HEK293 (cell line): ENCODE results near the gene EPM2A.

Experiments
- CTCF ChIA-PET: fragments of 350-600 bp; formaldehyde crosslinking; extraction: SDS; loops from one replicate; lab custom pipeline; 2021; ENCODE audit warnings: antibody characterized with exemption; lab: Yijun Ruan, JAX
- POLR2A ChIA-PET: fragments of 300-600 bp; formaldehyde crosslinking; extraction: SDS; loops from one replicate; lab custom pipeline; 2020; ENCODE audit warnings: antibody characterized with exemption, inconsistent platforms; lab: Yijun Ruan, JAX
- H3K27ac ChIP-seq: fragments of 200-500 bp; sonication (Bioruptor generic); 2 replicates; pipeline ENCODE4 v1.5.1; 2014; ENCODE audit warnings: low read depth, low read length, control low read depth, inconsistent platforms; ENCODE audit errors: extremely low read depth
- H3K36me3 ChIP-seq, 2 experiments: fragments of 200-500 bp in 1 of 2; sonication (Bioruptor generic) in 1 of 2; 1 replicate in 1 of 2; 2 replicates in 1 of 2; pipeline ENCODE4 v1.5.1; 2014 to 2017; ENCODE audit warnings: inconsistent platforms in 2 of 2, low read length in 2 of 2; ENCODE audit not compliant: control insufficient read depth in 2 of 2, insufficient read depth in 1 of 2
- H3K4me1 ChIP-seq: fragments of 200-500 bp; sonication (Bioruptor generic); 2 replicates; pipeline ENCODE4 v1.5.1; 2014; ENCODE audit warnings: mild to moderate bottlenecking, low read length, inconsistent platforms; ENCODE audit not compliant: control insufficient read depth, insufficient read depth
- H3K4me3 ChIP-seq: 2 replicates; pipeline ENCODE4 v1.5.1; 2011; ENCODE audit warnings: low read depth, mild to moderate bottlenecking, control low read depth, low read length, moderate library complexity
- H3K9me3 ChIP-seq: fragments of 200-500 bp; sonication (Bioruptor generic); 2 replicates; pipeline ENCODE4 v1.5.1; 2014; ENCODE audit warnings: low read depth, low read length, inconsistent platforms; ENCODE audit not compliant: control insufficient read depth, insufficient read depth
- KLF8 ChIP-seq: fragments of 450-650 bp; formaldehyde crosslinking; IDR thresholded peaks from 2 replicates; pipeline ENCODE4 v1.5.1; 2016; ENCODE audit warnings: missing biosample characterization, missing genetic modification characterization
- KLF9 ChIP-seq: fragments of 450-650 bp; formaldehyde crosslinking; IDR thresholded peaks from 2 replicates; pipeline ENCODE4 v1.5.1; 2016; ENCODE audit warnings: missing biosample characterization, missing genetic modification characterization, low read depth
- OVOL3 ChIP-seq: fragments of 450-650 bp; formaldehyde crosslinking; IDR thresholded peaks from 2 replicates; pipeline ENCODE4 v1.5.1; 2016; ENCODE audit warnings: missing biosample characterization, missing genetic modification characterization
- REPIN1 ChIP-seq: fragments of 450-650 bp; formaldehyde crosslinking; IDR thresholded peaks from 2 replicates; pipeline ENCODE4 v1.5.1; 2017; ENCODE audit warnings: missing biosample characterization, missing genetic modification characterization, low read depth
- ZBTB1 ChIP-seq: fragments of 450-650 bp; formaldehyde crosslinking; IDR thresholded peaks from 2 replicates; pipeline ENCODE4 v1.5.1; 2016; ENCODE audit warnings: missing biosample characterization, missing genetic modification characterization
- ZBTB48 ChIP-seq: fragments of 450-650 bp; formaldehyde crosslinking; IDR thresholded peaks from 2 replicates; pipeline ENCODE4 v1.5.1; 2016; ENCODE audit warnings: missing biosample characterization, missing genetic modification characterization
- ZNF112 ChIP-seq: fragments of 450-650 bp; formaldehyde crosslinking; IDR thresholded peaks from 2 replicates; pipeline ENCODE4 v1.5.0; 2017; ENCODE audit warnings: missing biosample characterization, missing genetic modification characterization
- ZNF114 ChIP-seq: fragments of 450-650 bp; formaldehyde crosslinking; IDR thresholded peaks from 2 replicates; pipeline ENCODE4 v1.5.0; 2017; ENCODE audit warnings: missing biosample characterization, missing genetic modification characterization
- ZNF121 ChIP-seq: fragments of 450-650 bp; formaldehyde crosslinking; IDR thresholded peaks from 2 replicates; pipeline ENCODE4 v1.5.1; 2016; ENCODE audit warnings: missing biosample characterization, missing genetic modification characterization
- ZNF133 ChIP-seq: fragments of 450-650 bp; formaldehyde crosslinking; IDR thresholded peaks from 2 replicates; pipeline ENCODE4 v1.5.1; 2016; ENCODE audit warnings: missing biosample characterization, missing genetic modification characterization
- ZNF169 ChIP-seq: fragments of 450-650 bp; formaldehyde crosslinking; IDR thresholded peaks from 2 replicates; pipeline ENCODE4 v1.5.1; 2016; ENCODE audit warnings: missing biosample characterization, missing genetic modification characterization
- ZNF274 ChIP-seq, 2 experiments: fragments of 200-500 bp in 1 of 2; fragments of 450-650 bp in 1 of 2; sonication (Bioruptor generic) in 1 of 2; formaldehyde crosslinking in 1 of 2; IDR thresholded peaks; 2 replicates each; pipeline versions ENCODE4 v1.5.1 to v1.6.1; 2014 to 2016; ENCODE audit warnings: borderline replicate concordance in 1 of 2, inconsistent platforms in 1 of 2, low read length in 1 of 2, missing biosample characterization in 1 of 2, missing genetic modification characterization in 1 of 2
- ZNF335 ChIP-seq: fragments of 450-650 bp; formaldehyde crosslinking; conservative IDR thresholded peaks from 2 replicates; pipeline ENCODE4 v1.5.1; 2016; ENCODE audit warnings: missing biosample characterization, missing genetic modification characterization
- ZNF354C ChIP-seq: fragments of 450-650 bp; formaldehyde crosslinking; IDR thresholded peaks from 2 replicates; pipeline ENCODE4 v1.5.1; 2016; ENCODE audit warnings: missing biosample characterization, missing genetic modification characterization, low read depth, borderline replicate concordance
- ZNF433 ChIP-seq: fragments of 450-650 bp; formaldehyde crosslinking; IDR thresholded peaks from 2 replicates; pipeline ENCODE4 v1.5.1; 2016; ENCODE audit warnings: missing biosample characterization, missing genetic modification characterization, low read depth
- ZNF560 ChIP-seq: fragments of 450-650 bp; formaldehyde crosslinking; IDR thresholded peaks from 2 replicates; pipeline ENCODE4 v1.5.1; 2017; ENCODE audit warnings: missing biosample characterization, missing genetic modification characterization, borderline replicate concordance
- ZNF623 ChIP-seq: fragments of 450-650 bp; formaldehyde crosslinking; IDR thresholded peaks from 2 replicates; pipeline ENCODE4 v1.5.1; 2016; ENCODE audit warnings: missing biosample characterization, missing genetic modification characterization
- ZNF629 ChIP-seq: fragments of 450-650 bp; formaldehyde crosslinking; IDR thresholded peaks from 2 replicates; pipeline ENCODE4 v1.5.1; 2017; ENCODE audit warnings: missing biosample characterization, missing genetic modification characterization
- ZNF768 ChIP-seq: fragments of 450-650 bp; formaldehyde crosslinking; IDR thresholded peaks from 2 replicates; pipeline ENCODE4 v1.5.1; 2018; ENCODE audit warnings: missing biosample characterization, mild to moderate bottlenecking, missing genetic modification characterization
- ZNF843 ChIP-seq: fragments of 450-650 bp; formaldehyde crosslinking; IDR thresholded peaks from 2 replicates; pipeline ENCODE4 v1.5.1; 2016; ENCODE audit warnings: missing biosample characterization, missing genetic modification characterization
- TF ChIP-seq, protein P1 (sequence below): fragments of 450-650 bp; formaldehyde crosslinking; IDR thresholded peaks from 2 replicates; pipeline ENCODE4 v1.5.1; 2016; ENCODE audit warnings: missing biosample characterization, missing genetic modification characterization
- TF ChIP-seq, protein P2 (sequence below): fragments of 450-650 bp; formaldehyde crosslinking; IDR thresholded peaks from 2 replicates; pipeline ENCODE4 v1.5.1; 2016; ENCODE audit warnings: missing biosample characterization, missing genetic modification characterization
- TF ChIP-seq, protein P3 (sequence below): fragments of 450-650 bp; IDR thresholded peaks from 2 replicates; pipeline ENCODE4 v1.5.1; 2018; ENCODE audit warnings: missing biosample characterization, missing genetic modification characterization
- TF ChIP-seq, protein P4 (sequence below): fragments of 450-650 bp; formaldehyde crosslinking; IDR thresholded peaks from 2 replicates; pipeline ENCODE4 v1.5.1; 2016; ENCODE audit warnings: missing biosample characterization, missing genetic modification characterization

The EPM2A gene

DNA sequence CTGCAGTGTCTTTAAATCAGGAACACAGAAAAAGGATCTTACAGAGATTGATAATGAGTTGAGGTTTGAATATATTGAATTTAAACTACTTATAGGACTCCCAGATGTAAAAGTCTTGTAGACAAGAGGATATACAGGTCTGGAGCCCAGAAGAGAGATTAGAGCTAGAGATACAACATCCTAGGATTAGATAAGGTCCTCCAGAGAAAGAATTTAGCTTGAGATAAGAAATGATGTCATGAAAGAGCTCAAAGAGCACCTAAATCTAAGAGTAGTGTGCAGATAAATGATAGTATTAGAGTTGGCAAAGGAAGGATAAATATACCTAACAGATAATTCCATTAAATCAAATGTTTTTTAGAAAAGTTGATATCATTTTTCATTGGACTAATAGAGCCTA, 23.9 kb downstream of the EPM2A start (continued):
- TF ChIP-seq, protein P1, sequence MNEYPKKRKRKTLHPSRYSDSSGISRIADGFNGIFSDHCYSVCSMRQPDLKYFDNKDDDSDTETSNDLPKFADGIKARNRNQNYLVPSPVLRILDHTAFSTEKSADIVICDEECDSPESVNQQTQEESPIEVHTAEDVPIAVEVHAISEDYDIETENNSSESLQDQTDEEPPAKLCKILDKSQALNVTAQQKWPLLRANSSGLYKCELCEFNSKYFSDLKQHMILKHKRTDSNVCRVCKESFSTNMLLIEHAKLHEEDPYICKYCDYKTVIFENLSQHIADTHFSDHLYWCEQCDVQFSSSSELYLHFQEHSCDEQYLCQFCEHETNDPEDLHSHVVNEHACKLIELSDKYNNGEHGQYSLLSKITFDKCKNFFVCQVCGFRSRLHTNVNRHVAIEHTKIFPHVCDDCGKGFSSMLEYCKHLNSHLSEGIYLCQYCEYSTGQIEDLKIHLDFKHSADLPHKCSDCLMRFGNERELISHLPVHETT (tag by site-specific recombination) = no peak

DNA sequence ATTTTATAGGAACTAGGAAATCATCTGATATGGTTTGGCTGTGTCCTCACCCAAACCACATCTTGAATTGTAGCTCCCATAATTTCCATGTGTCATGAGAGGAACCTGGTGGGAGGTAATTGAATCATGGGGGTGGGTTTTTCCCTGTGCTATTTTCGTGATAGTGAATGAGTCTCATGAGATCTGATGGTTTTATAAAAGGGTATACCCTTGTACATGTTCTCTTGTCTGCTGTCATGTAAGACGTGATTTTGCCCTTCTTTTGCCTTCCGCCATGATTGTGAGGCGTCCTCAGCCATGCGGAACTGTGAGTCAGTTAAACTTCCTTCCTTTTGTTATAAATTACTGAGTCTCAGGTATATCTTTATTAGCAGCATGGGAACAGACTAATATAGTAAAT, 27.9 kb downstream of the EPM2A start:
- ChIA-PET CTCF (no interaction called here), POLR2A (no interaction called here)
- TF ChIP-seq ZNF354C = no peak
- TF ChIP-seq ZNF433 = no peak
- TF ChIP-seq ZNF623 (tag by site-specific recombination) = no peak
- TF ChIP-seq ZNF843 (tag by site-specific recombination) = no peak
- TF ChIP-seq KLF8 = no peak
- no peak for TF ChIP-seq ZNF112 (tag by site-specific recombination)
- no peak for TF ChIP-seq ZNF274 (IDR thresholded peaks at IDR 0.05; ENCODE audit: low read length)
- no peak for TF ChIP-seq ZNF274 (tag by site-specific recombination; IDR thresholded peaks at IDR 0.05; ENCODE audit: borderline replicate concordance)
- no peak for TF ChIP-seq ZBTB1 (tag by site-specific recombination)
- no peak for TF ChIP-seq REPIN1 (tag by site-specific recombination)
- no peak for TF ChIP-seq OVOL3 (tag by site-specific recombination)
- no peak for TF ChIP-seq ZNF121 (tag by site-specific recombination)
- no peak for TF ChIP-seq ZNF335
- no peak for TF ChIP-seq ZNF629 (tag by site-specific recombination)
- TF ChIP-seq ZNF133 (tag by site-specific recombination) = no peak
- TF ChIP-seq KLF9 (tag by site-specific recombination) = no peak
- TF ChIP-seq ZNF768 = no peak
- no peak for TF ChIP-seq ZNF114 (tag by site-specific recombination)

DNA sequence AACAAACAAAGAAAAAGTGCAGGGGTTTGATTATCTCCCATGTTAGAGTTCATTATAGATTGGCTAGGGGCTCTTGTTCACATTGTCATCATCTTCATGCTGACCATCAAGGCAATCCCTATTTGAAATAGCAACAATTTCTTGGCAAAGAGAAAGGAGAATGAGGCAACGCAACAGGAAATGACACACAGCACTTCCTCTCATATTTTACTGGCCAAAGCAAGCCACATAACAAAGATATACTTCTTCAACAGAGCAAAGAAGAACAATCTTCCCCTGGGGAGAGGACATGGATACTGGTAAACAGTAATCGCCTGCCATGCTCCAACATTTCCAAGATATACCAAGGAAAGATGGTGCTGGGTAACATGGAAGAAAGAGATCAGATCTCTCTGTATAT, 29.8 kb downstream of the EPM2A start:
- Histone ChIP-seq H3K4me3 (no peak overlapping the region), H3K9me3 (no peaks in the 10 kb centered on the region), H3K4me1 (no peaks in the 10 kb centered on the region), H3K36me3 (no peaks in the 10 kb centered on the region), H3K27ac (no peak overlapping the region)
- TF ChIP-seq, protein P2, sequence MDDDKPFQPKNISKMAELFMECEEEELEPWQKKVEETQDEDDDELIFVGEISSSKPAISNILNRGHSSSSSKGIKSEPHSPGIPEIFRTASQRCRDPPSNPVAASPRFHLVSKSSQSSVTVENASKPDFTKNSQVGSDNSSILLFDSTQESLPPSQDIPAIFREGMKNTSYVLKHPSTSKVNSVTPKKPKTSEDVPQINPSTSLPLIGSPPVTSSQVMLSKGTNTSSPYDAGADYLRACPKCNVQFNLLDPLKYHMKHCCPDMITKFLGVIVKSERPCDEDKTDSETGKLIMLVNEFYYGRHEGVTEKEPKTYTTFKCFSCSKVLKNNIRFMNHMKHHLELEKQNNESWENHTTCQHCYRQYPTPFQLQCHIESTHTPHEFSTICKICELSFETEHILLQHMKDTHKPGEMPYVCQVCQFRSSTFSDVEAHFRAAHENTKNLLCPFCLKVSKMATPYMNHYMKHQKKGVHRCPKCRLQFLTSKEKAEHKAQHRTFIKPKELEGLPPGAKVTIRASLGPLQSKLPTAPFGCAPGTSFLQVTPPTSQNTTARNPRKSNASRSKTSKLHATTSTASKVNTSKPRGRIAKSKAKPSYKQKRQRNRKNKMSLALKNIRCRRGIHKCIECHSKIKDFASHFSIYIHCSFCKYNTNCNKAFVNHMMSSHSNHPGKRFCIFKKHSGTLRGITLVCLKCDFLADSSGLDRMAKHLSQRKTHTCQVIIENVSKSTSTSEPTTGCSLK = no peak
- TF ChIP-seq ZBTB48 (tag by site-specific recombination) (no peak), ZNF560 (tag by site-specific recombination) (no peak), ZNF169 (tag by site-specific recombination) (no peak)
- TF ChIP-seq, protein P3, sequence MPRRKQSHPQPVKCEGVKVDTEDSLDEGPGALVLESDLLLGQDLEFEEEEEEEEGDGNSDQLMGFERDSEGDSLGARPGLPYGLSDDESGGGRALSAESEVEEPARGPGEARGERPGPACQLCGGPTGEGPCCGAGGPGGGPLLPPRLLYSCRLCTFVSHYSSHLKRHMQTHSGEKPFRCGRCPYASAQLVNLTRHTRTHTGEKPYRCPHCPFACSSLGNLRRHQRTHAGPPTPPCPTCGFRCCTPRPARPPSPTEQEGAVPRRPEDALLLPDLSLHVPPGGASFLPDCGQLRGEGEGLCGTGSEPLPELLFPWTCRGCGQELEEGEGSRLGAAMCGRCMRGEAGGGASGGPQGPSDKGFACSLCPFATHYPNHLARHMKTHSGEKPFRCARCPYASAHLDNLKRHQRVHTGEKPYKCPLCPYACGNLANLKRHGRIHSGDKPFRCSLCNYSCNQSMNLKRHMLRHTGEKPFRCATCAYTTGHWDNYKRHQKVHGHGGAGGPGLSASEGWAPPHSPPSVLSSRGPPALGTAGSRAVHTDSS (tag by site-specific recombination) = no peak
- TF ChIP-seq, protein P4, sequence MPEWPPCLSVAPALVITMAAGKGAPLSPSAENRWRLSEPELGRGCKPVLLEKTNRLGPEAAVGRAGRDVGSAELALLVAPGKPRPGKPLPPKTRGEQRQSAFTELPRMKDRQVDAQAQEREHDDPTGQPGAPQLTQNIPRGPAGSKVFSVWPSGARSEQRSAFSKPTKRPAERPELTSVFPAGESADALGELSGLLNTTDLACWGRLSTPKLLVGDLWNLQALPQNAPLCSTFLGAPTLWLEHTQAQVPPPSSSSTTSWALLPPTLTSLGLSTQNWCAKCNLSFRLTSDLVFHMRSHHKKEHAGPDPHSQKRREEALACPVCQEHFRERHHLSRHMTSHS (tag by site-specific recombination) = no peak
- ChIA-PET CTCF (no interaction called here), POLR2A (no interaction called here)

More for the DNA sequence above, 27.9 kb downstream of the EPM2A start:
- Histone ChIP-seq H3K9me3 (no peaks in the 10 kb centered on the region), H3K4me1 (no peaks in the 10 kb centered on the region), H3K27ac (no peak overlapping the region), H3K36me3 (no peaks in the 10 kb centered on the region), H3K4me3 (no peak overlapping the region)
